Stimulated activated naive CD8-positive, alpha-beta T cell treated with anti-CD3 and anti-CD28 coated beads, Interleukin-15, Interleukin-2, amounts not matched to agents 100 ng/mL and 50 ng/mL, for 24 hours (primary cell): ENCODE results near the gene SGK1.
A peak's percentile ranks its signal among the peaks of the same experiment; 100 is the strongest.
"Not testable (repeated sequence)": the region's sequence is repeated elsewhere in the genome, so short reads cannot be mapped to it uniquely, and the experiment has no call there.

Experiments used
- H3K27ac Mint-ChIP-seq: one replicate; pipeline ENCODE4 v1.8.0; 2021; ENCODE audit warnings: mild to moderate bottlenecking, mixed read lengths
- H3K27me3 Mint-ChIP-seq: one replicate; pipeline ENCODE4 v1.8.0; 2021; ENCODE audit warnings: mixed read lengths
- H3K36me3 Mint-ChIP-seq: one replicate; pipeline ENCODE4 v1.8.0; 2021; ENCODE audit warnings: low read depth, mixed read lengths
- H3K4me1 Mint-ChIP-seq: one replicate; pipeline ENCODE4 v1.8.0; 2021; ENCODE audit warnings: low read depth, mixed read lengths
- H3K4me3 Mint-ChIP-seq: one replicate; pipeline ENCODE4 v1.8.0; 2021; ENCODE audit warnings: mild to moderate bottlenecking, mixed read lengths
- H3K9me3 Mint-ChIP-seq: one replicate; pipeline ENCODE4 v1.8.0; 2021; ENCODE audit warnings: mixed read lengths

SGK1 gene

DNA sequence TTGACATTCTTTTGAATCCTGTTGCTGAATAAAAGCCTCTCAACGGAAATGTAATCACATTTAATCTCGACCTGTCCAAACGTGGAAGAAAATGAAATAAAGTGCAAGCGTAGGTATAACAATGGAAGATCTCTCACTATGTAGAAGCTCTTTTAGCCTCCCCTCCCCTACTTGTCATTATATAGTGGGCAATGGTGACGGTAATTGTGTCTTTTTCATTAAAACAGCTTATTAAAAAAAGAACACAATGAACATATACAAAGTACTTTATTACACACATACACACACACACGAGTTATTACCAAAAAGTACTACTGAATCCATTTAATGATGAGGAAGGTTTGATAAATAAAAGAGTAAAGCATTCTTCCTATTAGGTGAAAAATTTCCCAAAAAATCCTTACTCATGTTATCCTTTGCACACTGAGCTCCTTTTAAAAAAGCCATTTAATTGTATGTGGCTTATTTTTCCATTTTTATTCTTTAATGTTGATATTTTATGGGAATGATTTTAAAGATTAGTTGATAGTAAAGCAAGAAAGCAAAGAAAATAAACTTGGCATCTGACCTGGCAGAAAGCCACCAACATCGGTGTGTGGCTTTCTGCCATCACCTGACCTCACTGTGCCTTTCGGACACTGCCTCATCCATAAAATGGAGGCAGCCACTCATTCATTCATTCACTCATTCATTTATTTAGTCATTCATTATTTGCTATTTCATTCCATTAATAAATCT lies 493 bp upstream of the SGK1 start:
- H3K9me3 Mint-ChIP-seq = peaks cover 7% of the 10 kb centered on the region
- H3K27ac Mint-ChIP-seq = no peak overlapping the region
- H3K4me3 Mint-ChIP-seq = peak overlapping the region; percentile 82
- H3K36me3 Mint-ChIP-seq = no peaks in the 10 kb centered on the region
- H3K4me1 Mint-ChIP-seq = peaks cover 15% of the 10 kb centered on the region
- peaks cover 43% of the 10 kb centered on the region for H3K27me3 Mint-ChIP-seq

DNA sequence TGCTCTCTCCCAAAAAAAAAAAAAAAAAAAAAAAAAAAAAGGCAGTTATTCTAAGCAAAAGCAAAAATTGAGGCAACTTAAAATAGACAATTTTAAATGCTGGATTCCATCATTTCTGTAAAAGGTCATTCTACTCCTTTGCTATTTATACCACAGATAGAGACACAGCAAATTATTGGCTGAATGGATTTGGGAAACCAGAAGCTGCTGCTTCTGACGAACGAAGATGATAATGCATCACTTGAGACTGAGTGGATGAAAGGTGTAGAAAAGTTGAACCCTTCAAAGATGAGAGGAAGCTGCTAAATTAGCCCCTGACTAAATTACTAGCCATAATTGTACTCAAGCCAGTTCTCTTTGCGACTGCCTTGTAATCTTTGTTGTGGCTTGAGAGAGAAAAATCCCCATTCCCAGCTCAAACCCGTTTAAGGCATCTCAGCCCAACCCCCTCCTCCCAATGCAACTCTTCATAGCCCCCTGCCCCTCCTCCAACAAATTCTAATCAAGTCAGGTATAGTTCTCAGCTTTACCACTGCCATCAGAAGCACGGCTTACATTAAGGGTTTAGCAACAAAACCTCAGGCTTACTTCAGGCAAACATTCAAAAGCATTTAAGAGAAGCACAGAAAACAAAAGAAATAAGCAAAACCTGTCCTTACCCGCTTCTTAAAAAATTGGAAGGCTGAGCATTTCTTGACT lies 1.0 kb downstream of the SGK1 start:
- H3K27me3 Mint-ChIP-seq = peaks cover 43% of the 10 kb centered on the region
- peaks cover 17% of the 10 kb centered on the region for H3K4me1 Mint-ChIP-seq
- H3K9me3 Mint-ChIP-seq = peaks cover 7% of the 10 kb centered on the region
- H3K36me3 Mint-ChIP-seq = no peaks in the 10 kb centered on the region
- no peak overlapping the region for H3K27ac Mint-ChIP-seq
- H3K4me3 Mint-ChIP-seq = peak overlapping the region; percentile 82

DNA sequence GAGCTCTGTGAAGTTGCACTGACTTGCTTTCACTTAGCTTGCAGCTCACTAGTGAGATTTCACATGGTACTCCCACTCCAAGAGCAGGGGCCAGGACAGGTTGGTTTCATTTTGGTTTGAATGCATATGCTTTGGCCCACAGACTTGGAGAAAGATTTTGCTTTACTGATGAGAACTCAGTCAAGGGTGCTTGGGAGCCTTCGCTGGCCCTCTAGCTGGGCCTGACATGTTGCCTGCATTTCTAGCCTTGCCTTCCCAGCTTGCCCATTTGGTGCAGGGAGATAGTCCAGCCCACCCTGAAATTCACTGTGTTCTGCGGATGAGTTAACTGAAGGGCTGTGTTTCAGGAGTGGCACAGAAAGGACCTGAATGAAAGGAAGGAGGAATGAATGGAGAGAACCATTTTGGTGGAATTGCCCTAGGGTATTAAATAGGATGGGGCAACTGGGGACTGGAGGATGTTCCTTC lies 1.9 kb downstream of the SGK1 start:
- Mint-ChIP-seq H3K9me3 (peaks cover 7% of the 10 kb centered on the region), H3K4me3 (no peak overlapping the region), H3K4me1 (peaks cover 17% of the 10 kb centered on the region), H3K27me3 (peaks cover 43% of the 10 kb centered on the region), H3K36me3 (no peaks in the 10 kb centered on the region), H3K27ac (no peak overlapping the region)

DNA sequence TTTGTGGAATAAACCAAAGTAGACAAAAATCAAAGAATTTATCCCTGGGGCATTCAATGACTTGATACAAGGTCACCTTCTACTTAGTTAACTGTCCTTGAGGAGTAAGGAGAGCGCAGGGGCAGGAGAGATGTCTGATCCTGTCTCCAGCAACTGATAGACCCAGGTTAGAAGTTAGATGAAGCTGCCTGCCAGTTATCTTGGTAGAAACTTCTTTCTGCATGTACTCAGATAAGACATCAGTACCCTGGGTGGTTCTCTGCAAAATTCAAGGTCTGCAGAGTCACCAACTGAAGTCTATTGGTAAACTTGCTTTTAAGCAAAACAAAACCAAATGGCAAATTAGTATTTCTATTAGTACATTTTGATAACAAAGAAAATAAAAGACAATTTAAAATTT lies 2.7 kb downstream of the SGK1 start:
- peaks cover 17% of the 10 kb centered on the region for H3K4me1 Mint-ChIP-seq
- no peak overlapping the region for H3K27ac Mint-ChIP-seq
- peaks cover 43% of the 10 kb centered on the region for H3K27me3 Mint-ChIP-seq
- peaks cover 7% of the 10 kb centered on the region for H3K9me3 Mint-ChIP-seq
- no peak overlapping the region for H3K4me3 Mint-ChIP-seq
- no peaks in the 10 kb centered on the region for H3K36me3 Mint-ChIP-seq

DNA sequence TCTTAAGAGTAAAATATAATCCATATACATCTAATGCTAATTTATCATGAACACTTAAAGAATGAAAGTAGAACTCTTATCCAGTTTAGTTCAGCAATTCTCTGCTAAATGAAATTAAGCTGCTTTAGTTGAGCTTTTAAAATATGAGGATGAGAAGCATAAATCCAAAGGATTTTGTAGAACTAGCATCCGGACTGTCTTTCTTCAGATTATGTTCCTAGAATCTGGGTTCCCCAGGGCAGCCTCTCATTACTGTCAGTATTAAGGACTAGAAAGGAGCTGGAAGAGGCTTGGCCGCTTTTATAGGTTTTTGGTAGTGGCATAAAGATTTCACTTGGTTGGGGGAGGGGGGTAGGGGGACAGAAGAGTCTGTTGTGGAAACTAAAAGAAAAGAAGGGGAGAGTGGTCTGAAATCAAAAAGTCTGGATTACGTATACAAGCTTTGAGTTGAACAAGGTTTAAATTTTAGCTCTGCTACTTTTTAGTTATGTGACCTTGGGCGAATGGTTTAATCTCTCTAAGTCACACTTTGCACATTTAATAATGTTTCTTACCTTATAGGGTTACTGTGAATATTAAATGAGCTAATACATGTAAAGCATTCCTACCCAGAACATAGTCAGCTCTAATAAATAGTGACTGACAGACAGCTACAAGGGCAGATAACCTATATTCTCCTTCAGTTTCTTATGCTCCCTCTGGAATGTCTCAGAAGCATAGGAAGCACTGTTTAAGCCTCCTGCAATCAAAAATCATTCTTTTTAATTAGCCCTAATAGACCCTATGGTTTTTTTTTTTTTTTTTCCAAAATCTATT lies 3.7 kb downstream of the SGK1 start:
- Mint-ChIP-seq H3K9me3 (no peaks in the 10 kb centered on the region), H3K27ac (no peak overlapping the region), H3K36me3 (no peaks in the 10 kb centered on the region), H3K27me3 (peaks cover 35% of the 10 kb centered on the region), H3K4me1 (peaks cover 17% of the 10 kb centered on the region), H3K4me3 (no peak overlapping the region)

DNA sequence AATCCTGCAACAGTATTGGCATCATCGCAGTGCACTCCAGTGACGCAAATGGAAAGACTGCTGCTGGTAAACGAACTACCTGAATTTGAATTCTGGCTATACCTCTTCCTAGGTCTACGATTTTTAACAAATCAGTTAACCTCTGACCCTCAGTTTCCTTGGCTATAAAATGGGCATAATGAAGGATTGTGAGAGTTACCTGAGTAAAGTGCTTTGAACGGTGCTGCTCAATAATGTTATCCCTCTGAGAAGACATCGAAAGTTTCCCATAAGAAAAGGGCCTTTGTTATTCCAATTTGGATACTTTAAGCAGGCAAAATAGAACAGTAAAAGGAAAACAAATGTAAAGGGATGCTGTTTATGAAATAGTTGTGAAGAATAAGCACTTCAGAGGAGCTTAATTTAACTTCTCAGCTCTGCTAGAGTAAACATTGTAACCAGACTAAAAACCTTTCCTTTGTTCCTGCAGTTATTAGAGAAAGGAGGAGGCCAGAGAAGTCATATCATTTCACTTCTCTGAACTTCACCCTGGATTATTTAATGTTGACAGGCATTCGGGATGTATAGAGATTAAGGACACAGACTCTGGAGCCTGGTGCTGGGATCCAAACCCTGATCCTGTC lies 5.8 kb downstream of the SGK1 start:
- H3K27me3 Mint-ChIP-seq = peaks cover 15% of the 10 kb centered on the region
- no peaks in the 10 kb centered on the region for H3K36me3 Mint-ChIP-seq
- H3K9me3 Mint-ChIP-seq = no peaks in the 10 kb centered on the region
- peaks cover 12% of the 10 kb centered on the region for H3K4me1 Mint-ChIP-seq
- no peak overlapping the region for H3K27ac Mint-ChIP-seq
- no peak overlapping the region for H3K4me3 Mint-ChIP-seq

DNA sequence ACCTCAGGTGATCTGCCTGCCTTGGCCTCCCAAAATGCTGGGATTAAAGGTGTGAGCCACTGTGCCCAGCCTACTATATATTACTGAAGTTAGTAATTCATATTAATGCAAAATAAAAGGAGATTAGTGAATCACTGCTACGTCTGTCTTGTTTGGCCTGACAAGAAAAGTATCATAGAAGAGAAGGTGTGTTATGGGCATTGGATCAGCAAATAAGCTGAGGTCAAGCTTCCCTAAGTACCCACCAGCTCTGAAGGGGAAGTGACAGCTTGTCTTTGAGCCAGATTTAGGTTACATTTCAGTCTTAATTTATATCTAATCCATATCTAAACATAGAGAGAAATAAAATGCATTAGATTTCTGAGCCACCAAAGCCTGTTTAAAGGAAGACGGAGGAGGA lies 7.1 kb downstream of the SGK1 start:
- Mint-ChIP-seq H3K4me1 (peaks cover 11% of the 10 kb centered on the region), H3K27ac (no peak overlapping the region), H3K4me3 (no peak overlapping the region), H3K9me3 (no peaks in the 10 kb centered on the region), H3K27me3 (peaks cover 3% of the 10 kb centered on the region), H3K36me3 (no peaks in the 10 kb centered on the region)

DNA sequence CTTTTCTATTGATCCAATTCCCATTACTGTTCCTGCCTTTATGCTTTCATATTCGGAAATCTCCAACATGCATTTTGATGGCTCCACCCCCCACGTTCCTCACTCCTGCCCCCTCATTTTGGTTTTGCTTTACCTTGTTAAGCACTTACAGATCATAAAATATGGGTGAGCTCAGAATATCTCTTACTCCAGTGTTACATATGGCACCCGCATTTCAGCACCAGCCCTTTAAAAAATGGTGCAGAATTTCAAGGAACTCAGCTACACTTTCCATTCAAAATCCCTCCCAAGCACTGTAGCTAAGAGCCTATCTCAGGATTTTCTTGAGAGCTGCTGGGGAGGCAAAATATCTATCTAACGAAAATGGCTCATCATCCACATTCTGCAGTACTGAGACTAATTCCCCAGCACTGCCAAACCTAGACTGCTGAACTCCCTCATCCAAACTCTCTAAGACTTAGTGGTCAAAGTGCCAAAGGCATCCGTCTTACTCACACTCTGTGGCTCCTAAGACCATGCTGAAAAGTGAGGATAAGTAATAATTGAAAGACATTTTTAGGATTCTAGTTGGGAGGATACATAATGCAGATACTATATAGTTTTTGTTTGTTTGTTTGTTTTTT lies 7.8 kb downstream of the SGK1 start:
- peaks cover 3% of the 10 kb centered on the region for H3K27me3 Mint-ChIP-seq
- peaks cover 15% of the 10 kb centered on the region for H3K4me1 Mint-ChIP-seq
- H3K27ac Mint-ChIP-seq = no peak overlapping the region

DNA sequence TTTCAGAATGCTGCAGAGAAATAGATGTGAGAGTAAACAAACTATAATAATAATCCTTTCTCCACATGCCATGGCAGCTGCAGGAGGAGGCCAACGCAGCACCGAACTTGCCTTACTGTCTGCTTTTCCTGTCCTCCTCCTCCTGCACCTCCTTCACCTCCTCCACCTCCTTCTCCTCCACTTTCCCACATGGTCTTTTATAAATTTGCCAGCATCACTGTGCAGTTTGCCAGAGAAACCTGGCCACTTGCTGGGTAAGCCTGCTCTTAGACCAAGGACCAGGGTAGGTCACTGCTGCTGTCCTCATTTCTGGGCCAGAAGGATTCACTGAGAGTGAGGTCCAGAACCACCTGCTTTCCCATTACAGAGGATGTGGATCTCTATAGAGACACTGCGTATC lies 8.7 kb downstream of the SGK1 start:
- H3K4me3 Mint-ChIP-seq = no peak overlapping the region
- no peaks in the 10 kb centered on the region for H3K27me3 Mint-ChIP-seq
- peaks cover 15% of the 10 kb centered on the region for H3K4me1 Mint-ChIP-seq
- no peaks in the 10 kb centered on the region for H3K9me3 Mint-ChIP-seq
- H3K27ac Mint-ChIP-seq = no peak overlapping the region
- no peaks in the 10 kb centered on the region for H3K36me3 Mint-ChIP-seq

More for the DNA sequence above, 7.8 kb downstream of the SGK1 start:
- no peak overlapping the region for H3K4me3 Mint-ChIP-seq
- H3K36me3 Mint-ChIP-seq = no peaks in the 10 kb centered on the region
- H3K9me3 Mint-ChIP-seq = no peaks in the 10 kb centered on the region

DNA sequence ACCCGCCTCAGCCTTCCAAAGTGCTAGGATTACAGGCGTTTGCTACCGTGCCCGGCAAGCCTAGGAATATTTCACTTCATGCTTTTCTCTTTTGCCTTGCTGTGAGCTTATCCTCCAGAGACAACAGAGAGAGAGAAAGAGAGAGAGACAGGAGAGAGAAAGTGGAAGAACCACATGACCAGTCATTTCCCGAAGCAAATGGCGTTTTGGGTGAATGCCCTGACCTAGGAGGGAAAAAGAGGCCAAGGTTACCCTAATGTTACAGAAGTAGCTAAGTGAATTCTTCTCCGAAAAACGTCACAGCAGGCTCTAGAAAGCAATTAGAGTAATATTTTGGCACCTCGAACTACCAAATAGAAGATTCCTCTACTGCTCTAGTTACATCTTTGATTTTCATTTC lies 9.1 kb downstream of the SGK1 start:
- H3K27me3 Mint-ChIP-seq = no peaks in the 10 kb centered on the region
- H3K4me1 Mint-ChIP-seq = peaks cover 15% of the 10 kb centered on the region
- H3K4me3 Mint-ChIP-seq = no peak overlapping the region
- no peaks in the 10 kb centered on the region for H3K36me3 Mint-ChIP-seq
- no peak overlapping the region for H3K27ac Mint-ChIP-seq
- no peaks in the 10 kb centered on the region for H3K9me3 Mint-ChIP-seq

DNA sequence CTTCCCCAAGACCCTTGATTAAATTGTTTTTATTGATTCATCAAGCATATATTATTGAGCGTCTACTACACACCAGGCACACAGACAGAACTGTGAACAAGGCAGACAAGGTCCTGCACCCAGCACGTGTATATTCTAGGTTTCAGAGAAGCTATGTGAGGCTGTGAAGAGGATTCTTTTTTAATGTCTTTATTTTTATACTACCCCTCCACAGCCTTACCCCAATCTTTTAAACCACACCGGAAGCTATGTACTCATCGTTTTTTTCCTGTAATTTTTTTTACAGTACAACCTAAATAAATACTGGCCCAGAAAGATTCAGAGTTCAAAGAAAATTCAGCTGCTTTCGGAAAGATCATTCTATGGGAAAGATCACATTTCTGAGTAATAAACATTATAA lies 10.0 kb downstream of the SGK1 start:
- no peaks in the 10 kb centered on the region for H3K9me3 Mint-ChIP-seq
- H3K27ac Mint-ChIP-seq = no peak overlapping the region
- no peaks in the 10 kb centered on the region for H3K27me3 Mint-ChIP-seq
- H3K36me3 Mint-ChIP-seq = no peaks in the 10 kb centered on the region
- peaks cover 10% of the 10 kb centered on the region for H3K4me1 Mint-ChIP-seq
- no peak overlapping the region for H3K4me3 Mint-ChIP-seq

DNA sequence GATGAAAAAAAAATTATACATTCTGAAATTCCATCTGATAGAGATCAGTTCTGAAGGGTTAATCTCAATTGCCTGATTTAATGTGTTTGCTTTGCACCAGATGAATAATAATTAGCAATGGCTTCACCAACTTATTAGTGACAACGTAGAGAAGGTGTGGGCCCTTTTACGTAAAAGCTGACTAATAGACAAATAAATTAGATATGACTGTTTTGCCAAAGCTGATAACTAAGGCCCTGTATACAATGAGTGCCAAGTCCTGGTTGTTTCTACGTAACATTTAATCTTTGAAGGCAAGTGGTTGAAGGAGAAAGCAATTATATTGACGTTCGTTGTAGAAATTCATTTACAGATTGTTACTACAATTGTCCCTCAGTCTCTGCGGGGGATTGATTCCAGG lies 10.8 kb downstream of the SGK1 start:
- H3K27ac Mint-ChIP-seq = no peak overlapping the region
- no peaks in the 10 kb centered on the region for H3K27me3 Mint-ChIP-seq
- H3K36me3 Mint-ChIP-seq = no peaks in the 10 kb centered on the region
- no peak overlapping the region for H3K4me3 Mint-ChIP-seq
- H3K9me3 Mint-ChIP-seq = no peaks in the 10 kb centered on the region
- H3K4me1 Mint-ChIP-seq = peaks cover 10% of the 10 kb centered on the region

DNA sequence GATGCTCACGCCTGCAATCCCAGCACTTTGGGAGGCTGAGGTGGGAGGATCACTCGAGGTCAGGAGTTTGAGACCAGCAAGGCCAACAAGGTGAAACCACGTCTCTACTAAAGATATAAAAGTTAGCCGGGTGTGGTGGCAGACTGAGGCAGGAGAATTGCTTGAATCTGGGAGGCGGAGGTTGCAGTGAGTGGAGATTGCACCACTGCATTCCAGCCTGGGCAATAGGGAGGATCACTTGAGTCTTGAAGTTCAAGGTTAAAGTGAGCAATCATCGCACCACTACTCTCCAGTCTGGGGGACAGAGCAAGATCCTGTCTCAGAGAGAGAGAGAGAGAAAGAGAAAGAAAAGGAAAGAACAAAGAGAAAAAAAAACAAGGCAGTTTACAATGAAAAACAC lies 13.5 kb downstream of the SGK1 start:
- peaks cover 10% of the 10 kb centered on the region for H3K4me1 Mint-ChIP-seq
- not testable (repeated sequence) for H3K9me3 Mint-ChIP-seq, H3K36me3 Mint-ChIP-seq, H3K27me3 Mint-ChIP-seq, H3K27ac Mint-ChIP-seq, H3K4me3 Mint-ChIP-seq

DNA sequence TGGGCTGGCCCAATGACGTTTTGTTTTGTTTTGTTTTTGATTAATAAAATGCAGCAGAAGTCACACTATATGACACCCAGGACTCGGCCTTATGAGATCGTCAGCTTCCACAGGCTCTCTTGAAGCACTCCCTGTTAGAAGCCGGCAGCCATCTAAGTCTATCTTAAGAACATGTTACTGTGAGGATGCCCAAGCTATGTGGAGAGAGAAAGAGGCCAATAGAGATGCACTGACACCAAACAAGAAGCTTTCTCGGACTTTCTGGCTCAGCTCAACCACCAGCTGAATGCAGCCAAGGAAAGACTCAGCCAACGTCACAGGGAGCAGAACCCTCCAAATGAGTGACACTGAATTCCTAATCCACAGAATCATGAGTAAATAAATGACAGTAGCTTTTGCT lies 14.0 kb downstream of the SGK1 start:
- Mint-ChIP-seq H3K4me1 (peaks cover 10% of the 10 kb centered on the region), H3K36me3 (no peaks in the 10 kb centered on the region), H3K9me3 (no peaks in the 10 kb centered on the region), H3K27me3 (no peaks in the 10 kb centered on the region), H3K27ac (peak overlapping the region; percentile 46), H3K4me3 (no peak overlapping the region)
